ENCODE measurements around the gene CTTNBP2NL.

DNA sequence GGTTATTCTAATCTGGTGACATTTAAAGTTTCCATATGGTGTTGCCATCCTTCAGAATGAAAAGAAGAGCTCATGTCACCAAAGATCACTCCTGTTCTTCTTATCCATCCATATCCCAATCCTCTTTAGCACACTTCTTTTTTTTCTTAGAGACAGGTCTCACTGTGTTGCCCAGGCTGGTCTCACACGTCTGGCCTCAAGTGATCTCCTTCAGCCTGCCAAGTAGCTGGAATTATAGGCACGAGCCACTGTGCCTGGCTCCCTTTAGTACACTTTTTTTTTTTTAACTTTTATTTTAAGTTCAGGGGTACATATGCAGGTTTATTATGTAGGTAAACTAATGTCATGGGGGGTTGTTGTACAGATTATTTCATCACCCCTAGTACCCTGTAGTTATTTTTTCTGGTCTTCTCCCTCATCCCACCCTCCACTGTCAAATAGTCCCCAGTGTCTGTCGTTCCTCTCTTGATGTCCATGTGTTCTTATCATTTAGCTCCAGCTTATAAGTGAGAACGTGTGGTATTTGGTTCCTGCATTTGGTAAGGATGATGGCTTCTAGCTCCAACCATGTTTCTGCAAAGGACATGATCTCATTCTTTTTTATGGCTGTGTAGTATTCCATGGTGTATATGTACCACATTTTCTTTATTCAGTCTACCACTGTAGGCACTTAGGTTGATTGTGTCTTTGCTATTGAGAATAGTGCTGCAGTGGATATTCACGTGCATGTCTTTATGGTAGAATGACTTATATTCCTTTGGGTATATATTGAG, 40.6 kb downstream of the CTTNBP2NL start:
- TF ChIP-seq, protein P1, sequence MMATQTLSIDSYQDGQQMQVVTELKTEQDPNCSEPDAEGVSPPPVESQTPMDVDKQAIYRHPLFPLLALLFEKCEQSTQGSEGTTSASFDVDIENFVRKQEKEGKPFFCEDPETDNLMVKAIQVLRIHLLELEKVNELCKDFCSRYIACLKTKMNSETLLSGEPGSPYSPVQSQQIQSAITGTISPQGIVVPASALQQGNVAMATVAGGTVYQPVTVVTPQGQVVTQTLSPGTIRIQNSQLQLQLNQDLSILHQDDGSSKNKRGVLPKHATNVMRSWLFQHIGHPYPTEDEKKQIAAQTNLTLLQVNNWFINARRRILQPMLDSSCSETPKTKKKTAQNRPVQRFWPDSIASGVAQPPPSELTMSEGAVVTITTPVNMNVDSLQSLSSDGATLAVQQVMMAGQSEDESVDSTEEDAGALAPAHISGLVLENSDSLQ (IDR thresholded peaks at IDR 0.05): no peak
- TF ChIP-seq SUZ12 (IDR thresholded peaks at IDR 0.05) (no peak), BHLHE40 (IDR thresholded peaks at IDR 0.05; ENCODE audit: borderline replicate concordance) (no peak), ELF4 (IDR thresholded peaks at IDR 0.05) (no peak), HDGF (IDR thresholded peaks at IDR 0.05; ENCODE audit: borderline replicate concordance) (no peak), ARNT (IDR thresholded peaks at IDR 0.05) (no peak), FOXM1 (IDR thresholded peaks at IDR 0.05; ENCODE audit: borderline replicate concordance) (no peak), FOXA1 (IDR thresholded peaks at IDR 0.05) (no peak), L3MBTL2 (conservative IDR thresholded peaks at IDR 0.05) (no peak), NFRKB (IDR thresholded peaks at IDR 0.05) (no peak)

Data from HEK293T (cell line).